H9 (cell line): Measurements from ENCODE around the gene FSIP1. TPM values are rescaled to one million over a fixed set of nuclear protein-coding genes. Genes with fewer than 3 reads are reported as not detected.

ENCODE experiments used
- DNase-seq: peaks from one replicate; pipeline ENCODE4 v3.0.0-alpha.2; 2017
- H2AFZ ChIP-seq: one replicate; pipeline ENCODE4 v1.6.1; 2013; ENCODE audit warnings: mild to moderate bottlenecking, low read length, control low read depth, moderate library complexity
- H2AK5ac ChIP-seq: 2 replicates; pipeline ENCODE4 v1.6.1; 2013; ENCODE audit warnings: low read length, control low read depth, mixed read lengths; ENCODE audit not compliant: insufficient read length
- H2BK120ac ChIP-seq: one replicate; pipeline ENCODE4 v1.6.1; 2013; ENCODE audit warnings: low read depth, mild to moderate bottlenecking, low read length, control low read depth, inconsistent platforms; ENCODE audit not compliant: poor library complexity, severe bottlenecking
- H2BK12ac ChIP-seq: 2 replicates; pipeline ENCODE4 v1.6.1; 2013; ENCODE audit warnings: low read length, control low read depth, mixed read lengths, low read depth; ENCODE audit not compliant: insufficient read length
- H2BK15ac ChIP-seq: 2 replicates; pipeline ENCODE4 v1.6.1; 2013; ENCODE audit warnings: low read depth, low read length, control low read depth
- H2BK20ac ChIP-seq: one replicate; pipeline ENCODE4 v1.6.1; 2013; ENCODE audit warnings: low read depth, mild to moderate bottlenecking, low read length, control low read depth, inconsistent platforms; ENCODE audit not compliant: poor library complexity, severe bottlenecking
- H2BK5ac ChIP-seq: 2 replicates; pipeline ENCODE4 v1.6.1; 2013; ENCODE audit warnings: low read length, control low read depth, mixed read lengths; ENCODE audit not compliant: insufficient read length
- H3K14ac ChIP-seq: 2 replicates; pipeline ENCODE4 v1.6.1; 2013; ENCODE audit warnings: low read length, control low read depth; ENCODE audit not compliant: insufficient read depth
- H3K18ac ChIP-seq: 2 replicates; pipeline ENCODE4 v1.6.1; 2013; ENCODE audit warnings: low read depth, mild to moderate bottlenecking, mixed read lengths, low read length, control low read depth; ENCODE audit not compliant: insufficient read length
- H3K23ac ChIP-seq: 2 replicates; pipeline ENCODE4 v1.6.1; 2013; ENCODE audit warnings: low read length, control low read depth, mixed read lengths, low read depth; ENCODE audit not compliant: insufficient read length
- H3K23me2 ChIP-seq: 2 replicates; pipeline ENCODE4 v1.6.1; 2013; ENCODE audit warnings: low read depth, mild to moderate bottlenecking, mixed read lengths, low read length, control low read depth; ENCODE audit not compliant: insufficient read length, poor library complexity, severe bottlenecking
- H3K27ac ChIP-seq: 2 replicates; pipeline ENCODE4 v1.5.1; 2013; ENCODE audit warnings: low read length, control low read depth, mixed read lengths, low read depth; ENCODE audit not compliant: insufficient read length
- H3K27me3 ChIP-seq: 2 replicates; pipeline ENCODE4 v1.6.1; 2013; ENCODE audit warnings: low read length, control low read depth, inconsistent platforms; ENCODE audit not compliant: insufficient read depth
- H3K4ac ChIP-seq: 2 replicates; pipeline ENCODE4 v1.6.1; 2013; ENCODE audit warnings: low read depth, mild to moderate bottlenecking, control low read depth, inconsistent platforms, low read length, moderate library complexity
- H3K4me1 ChIP-seq: 2 replicates; pipeline ENCODE4 v1.6.1; 2013; ENCODE audit warnings: low read length, control low read depth, inconsistent platforms; ENCODE audit not compliant: insufficient read depth
- H3K4me2 ChIP-seq: 2 replicates; pipeline ENCODE4 v1.6.1; 2013; ENCODE audit warnings: low read length, control low read depth, mixed read lengths; ENCODE audit not compliant: insufficient read length, insufficient read depth
- H3K56ac ChIP-seq: 2 replicates; pipeline ENCODE4 v1.6.1; 2013; ENCODE audit warnings: low read depth, mild to moderate bottlenecking, mixed read lengths, low read length, control low read depth; ENCODE audit not compliant: insufficient read length
- H3K79me1 ChIP-seq: 2 replicates; pipeline ENCODE4 v1.6.1; 2013; ENCODE audit warnings: low read depth, mild to moderate bottlenecking, moderate library complexity, low read length, control low read depth, inconsistent platforms; ENCODE audit not compliant: insufficient read depth, poor library complexity, severe bottlenecking
- H3K79me2 ChIP-seq: 2 replicates; pipeline ENCODE4 v1.6.1; 2013; ENCODE audit warnings: low read length, control low read depth, inconsistent platforms; ENCODE audit not compliant: insufficient read depth
- H3K9ac ChIP-seq: 2 replicates; pipeline ENCODE4 v1.6.1; 2013; ENCODE audit warnings: low read length, control low read depth, mixed read lengths; ENCODE audit not compliant: insufficient read length; ENCODE audit errors: extremely low read depth
- H3K9me3 ChIP-seq: one replicate; pipeline ENCODE4 v1.6.1; 2013; ENCODE audit warnings: low read depth, low read length, inconsistent platforms; ENCODE audit not compliant: control insufficient read depth
- H3T11ph ChIP-seq: one replicate; pipeline ENCODE4 v1.6.1; 2013; ENCODE audit warnings: mild to moderate bottlenecking, low read length, control low read depth, inconsistent platforms
- H4K20me1 ChIP-seq: one replicate; pipeline ENCODE4 v1.6.1; 2013; ENCODE audit not compliant: control insufficient read depth, insufficient read length, insufficient read depth
- H4K5ac ChIP-seq: 2 replicates; pipeline ENCODE4 v1.6.1; 2013; ENCODE audit warnings: low read depth, mild to moderate bottlenecking, mixed read lengths, low read length, control low read depth; ENCODE audit not compliant: insufficient read length
- H4K8ac ChIP-seq: replicated peaks from 2 replicates; pipeline ENCODE4 v1.6.1; 2013; ENCODE audit warnings: low read length, control low read depth, mixed read lengths, low read depth; ENCODE audit not compliant: insufficient read length
- H4K91ac ChIP-seq: 2 replicates; pipeline ENCODE4 v1.6.1; 2013; ENCODE audit warnings: low read depth, mild to moderate bottlenecking, moderate library complexity, mixed read lengths, low read length, control low read depth; ENCODE audit not compliant: insufficient read length
- H3K27ac Mint-ChIP-seq, 3 experiments: 2 replicates in 2 of 3; 3 replicates in 1 of 3; pipeline ENCODE4 v1.8.0; 2020 to 2021; ENCODE audit warnings: mixed read lengths in 3 of 3, mild to moderate bottlenecking in 1 of 3, moderate library complexity in 1 of 3
- H3K27me3 Mint-ChIP-seq: 2 replicates; pipeline ENCODE4 v1.8.0; 2021; ENCODE audit warnings: low read depth, mild to moderate bottlenecking, moderate library complexity, mixed read lengths
- H3K36me3 Mint-ChIP-seq, 3 experiments: 2 replicates in 2 of 3; 3 replicates in 1 of 3; pipeline ENCODE4 v1.8.0; 2020 to 2021; ENCODE audit warnings: low read depth in 3 of 3, mixed read lengths in 3 of 3; ENCODE audit not compliant: insufficient read depth in 1 of 3
- H3K4me1 Mint-ChIP-seq, 2 experiments: 2 replicates each; pipeline ENCODE4 v1.8.0; 2020; ENCODE audit warnings: mixed read lengths in 2 of 2
- H3K4me3 Mint-ChIP-seq, 2 experiments: 2 replicates in 1 of 2; 3 replicates in 1 of 2; pipeline ENCODE4 v1.8.0; 2020 to 2021; ENCODE audit warnings: mild to moderate bottlenecking in 2 of 2, mixed read lengths in 2 of 2, moderate library complexity in 1 of 2
- H3K9me3 Mint-ChIP-seq, 2 experiments: 2 replicates in 1 of 2; 3 replicates in 1 of 2; pipeline ENCODE4 v1.8.0; 2020; ENCODE audit warnings: mild to moderate bottlenecking in 2 of 2, mixed read lengths in 2 of 2, moderate library complexity in 1 of 2
- WGBS: extraction: QIAGEN DNeasy Blood & Tissue Kit; methylation state at CpG from one replicate; pipeline ENCODE4 v1.1.7; 2013; ENCODE audit warnings: missing lambda C conversion rate, low lambda C conversion rate, mixed read lengths; ENCODE audit not compliant: insufficient read length; ENCODE audit errors: extremely low coverage; 5-methylcytosine and 5-hydroxymethylcytosine counted together
- total RNA-seq: library from RNA; stranded (reverse); gene quantifications from 2 replicates; pipeline ENCODE4 v1.2.1, GENCODE V29; 2021
- TF ChIP-seq, protein P1 (sequence below): fragments of 200-600 bp; sonication (generic); conservative IDR thresholded peaks from 3 replicates; pipeline ENCODE4 v1.8.0; 2021; ENCODE audit warnings: antibody characterized with exemption, mild to moderate bottlenecking

Gene FSIP1
- total RNA-seq, 1 experiment from 2014 or later, result 0.96 TPM

GRCh38 chr15:39684233-39684632 is 98.4 kb downstream of the FSIP1 start:
- Histone ChIP-seq H2BK15ac (no peak overlapping the region), H3K4me2 (no peak overlapping the region), H3K23ac (no peak overlapping the region), H3K79me2 (no peaks in the 10 kb centered on the region), H3K9me3 (no peaks in the 10 kb centered on the region), H3K56ac (no peak overlapping the region), H3K27ac (no peak overlapping the region), H3K27me3 (no peaks in the 10 kb centered on the region; the same call in 1 of the 2 replicates), H2BK12ac (no peak overlapping the region), H3K18ac (no peak overlapping the region), H3K23me2 (no peaks in the 10 kb centered on the region), H2BK20ac (no peak overlapping the region), H3K14ac (no peak overlapping the region), H2BK5ac (no peak overlapping the region), H4K91ac (no peak overlapping the region), H3K79me1 (no peaks in the 10 kb centered on the region), H4K20me1 (no peaks in the 10 kb centered on the region), H2AFZ (no peak overlapping the region), H3T11ph (no peak overlapping the region), H4K8ac (no peak overlapping the region), H3K9ac (no peak overlapping the region), H2BK120ac (no peak overlapping the region), H3K4ac (no peak overlapping the region), H2AK5ac (no peak overlapping the region), H4K5ac (no peak overlapping the region), H3K4me1 (no peaks in the 10 kb centered on the region)
- Mint-ChIP-seq H3K27me3 (no peaks in the 10 kb centered on the region), H3K9me3 (no peaks in the 10 kb centered on the region), H3K36me3 (no peaks in the 10 kb centered on the region), H3K4me3 (no peak overlapping the region), H3K4me1 (peaks cover 4 to 10% of the 10 kb centered on the region in 2 experiments; a peak in 2 of 4 replicates), H3K27ac (no peak overlapping the region)
- TF ChIP-seq, protein P1, sequence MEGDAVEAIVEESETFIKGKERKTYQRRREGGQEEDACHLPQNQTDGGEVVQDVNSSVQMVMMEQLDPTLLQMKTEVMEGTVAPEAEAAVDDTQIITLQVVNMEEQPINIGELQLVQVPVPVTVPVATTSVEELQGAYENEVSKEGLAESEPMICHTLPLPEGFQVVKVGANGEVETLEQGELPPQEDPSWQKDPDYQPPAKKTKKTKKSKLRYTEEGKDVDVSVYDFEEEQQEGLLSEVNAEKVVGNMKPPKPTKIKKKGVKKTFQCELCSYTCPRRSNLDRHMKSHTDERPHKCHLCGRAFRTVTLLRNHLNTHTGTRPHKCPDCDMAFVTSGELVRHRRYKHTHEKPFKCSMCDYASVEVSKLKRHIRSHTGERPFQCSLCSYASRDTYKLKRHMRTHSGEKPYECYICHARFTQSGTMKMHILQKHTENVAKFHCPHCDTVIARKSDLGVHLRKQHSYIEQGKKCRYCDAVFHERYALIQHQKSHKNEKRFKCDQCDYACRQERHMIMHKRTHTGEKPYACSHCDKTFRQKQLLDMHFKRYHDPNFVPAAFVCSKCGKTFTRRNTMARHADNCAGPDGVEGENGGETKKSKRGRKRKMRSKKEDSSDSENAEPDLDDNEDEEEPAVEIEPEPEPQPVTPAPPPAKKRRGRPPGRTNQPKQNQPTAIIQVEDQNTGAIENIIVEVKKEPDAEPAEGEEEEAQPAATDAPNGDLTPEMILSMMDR, result no peak
- no CpG with 5 or more reads among the region's 3 CpGs for WGBS
- DNase-seq, result no peak
